Activated CD4-positive, alpha-beta T cell treated with anti-CD3 and anti-CD28 coated beads, Interleukin-2, amount 50 U/mL, for 24 hours (primary cell): ENCODE data around the gene CYBA.

Source experiments
- DNase-seq, 2 donors: peaks; one replicate each; pipeline ENCODE4 v3.0.0-alpha.2; 2020; ENCODE audit warnings: low read depth in 1 of 2, low spot score in 1 of 2

The CYBA gene

GRCh38 chr16:88595101-88595500 lies 55.8 kb downstream of the CYBA start:
- DNase-seq = no peak

GRCh38 chr16:88593910-88594309 lies 56.9 kb downstream of the CYBA start:
- no peak for DNase-seq

DNA sequence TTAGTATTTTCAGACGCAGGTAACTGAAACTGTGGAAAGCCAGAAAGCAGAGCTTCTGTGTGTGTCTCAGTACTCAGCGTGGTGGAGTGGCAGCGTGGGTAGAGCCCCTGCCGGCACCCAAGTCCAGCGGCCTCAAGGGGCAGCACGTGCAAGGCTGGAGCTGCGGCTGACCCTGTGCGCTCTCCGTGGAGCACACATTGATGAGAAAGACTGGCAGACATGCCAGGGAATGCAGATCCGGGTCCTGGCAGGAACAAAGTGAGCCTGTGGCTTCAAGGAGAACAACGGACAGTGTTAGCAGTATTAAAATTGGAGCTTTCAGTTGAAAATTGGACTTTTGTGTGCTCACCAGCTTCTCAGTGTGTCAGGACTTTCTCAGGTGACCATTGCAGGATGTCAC lies 57.4 kb downstream of the CYBA start:
- no peak for DNase-seq
